Mesodermal cell (in vitro differentiated cells): ENCODE data around the gene SEC23B.
"Not testable (repeated sequence)": the region's sequence is repeated elsewhere in the genome, so short reads cannot be mapped to it uniquely, and the experiment has no call there.

Experiments used
- H3K27ac ChIP-seq: 2 replicates; pipeline ENCODE4 v1.7.0; 2013; ENCODE audit warnings: mild to moderate bottlenecking, low read depth, low read length, moderate library complexity; ENCODE audit not compliant: severe bottlenecking
- H3K36me3 ChIP-seq: 2 replicates; pipeline ENCODE4 v1.7.1; 2013; ENCODE audit warnings: mild to moderate bottlenecking, low read length, moderate library complexity; ENCODE audit not compliant: control insufficient read depth, insufficient read depth
- H3K4me1 ChIP-seq: one replicate; pipeline ENCODE4 v1.7.1; 2013; ENCODE audit warnings: mild to moderate bottlenecking, low read length; ENCODE audit not compliant: insufficient read depth, control insufficient read depth, poor library complexity, severe bottlenecking
- H3K4me3 ChIP-seq: 2 replicates; pipeline ENCODE4 v1.7.0; 2013; ENCODE audit warnings: low read length, control low read depth, mild to moderate bottlenecking; ENCODE audit not compliant: insufficient read depth, poor library complexity, severe bottlenecking; ENCODE audit errors: extremely low read depth
- H3K9me3 ChIP-seq: 2 replicates; pipeline ENCODE4 v1.7.1; 2013; ENCODE audit warnings: mild to moderate bottlenecking, low read length, moderate library complexity; ENCODE audit not compliant: control insufficient read depth
- WGBS, 2 experiments: methylation state at CpG; one replicate each; pipeline ENCODE4 v1.1.5; 2013; ENCODE audit warnings: missing lambda C conversion rate in 2 of 2; ENCODE audit not compliant: insufficient coverage in 2 of 2; 5-methylcytosine and 5-hydroxymethylcytosine counted together

SEC23B gene

DNA sequence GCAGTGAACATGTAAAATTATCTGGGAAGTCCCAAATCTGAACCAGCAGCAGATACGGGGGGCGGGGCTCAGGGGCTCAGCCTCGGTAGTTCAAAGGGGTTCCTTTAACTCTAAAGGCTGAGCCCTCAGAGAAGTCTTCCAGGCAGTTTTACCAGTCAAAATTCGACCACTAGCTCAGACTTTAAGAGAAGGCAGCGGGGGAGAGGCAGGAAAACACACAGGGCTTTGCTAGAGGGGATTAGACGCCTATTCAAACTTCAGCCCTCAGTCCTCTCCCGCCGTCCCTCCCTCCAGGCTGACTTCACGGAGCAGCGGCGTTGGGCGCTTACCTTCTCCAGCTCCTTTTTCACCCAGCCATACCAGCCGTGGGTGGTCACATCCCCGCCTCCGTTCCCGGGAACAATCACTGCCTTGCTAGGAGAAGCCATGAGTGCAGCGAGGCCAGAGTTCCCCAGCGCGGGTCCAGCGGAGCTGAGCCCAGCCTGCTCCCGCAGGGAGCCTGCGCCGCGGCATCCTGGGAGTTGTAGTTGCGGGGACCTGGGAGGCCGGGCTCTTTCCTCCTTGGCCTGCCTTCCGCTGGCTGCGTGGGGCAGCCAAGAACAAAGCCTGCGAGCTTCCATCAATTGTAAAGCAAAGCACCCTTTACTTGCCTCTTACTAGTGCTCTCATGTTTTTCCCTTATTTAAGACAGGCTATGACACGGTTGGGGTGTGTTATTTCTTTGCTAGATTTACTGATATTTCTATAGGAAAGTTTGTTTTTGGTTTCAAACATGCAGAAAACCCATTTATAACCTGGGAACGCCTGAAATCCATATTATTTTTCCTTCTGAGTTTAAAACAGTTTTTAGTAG is 10.8 kb upstream of the SEC23B start, which contains the start of gene RBBP9:
TSS of gene RBBP9 (minus strand) at position 486 of the 853 bp plus-strand sequence. CDS start at position 428, 58 bp downstream.
- Histone ChIP-seq H3K4me3 (peak within 1 kb of the TSS; percentile 94), H3K4me1 (peaks cover 7% of the 10 kb centered on the region), H3K27ac (peak within 1 kb of the TSS; percentile 37), H3K36me3 (peaks cover 15% of the 10 kb centered on the region), H3K9me3 (no peaks in the 10 kb centered on the region)
- 1 to 5% methylated on average over 19 to 27 of the region's 31 CpGs for WGBS, 2 experiments

DNA sequence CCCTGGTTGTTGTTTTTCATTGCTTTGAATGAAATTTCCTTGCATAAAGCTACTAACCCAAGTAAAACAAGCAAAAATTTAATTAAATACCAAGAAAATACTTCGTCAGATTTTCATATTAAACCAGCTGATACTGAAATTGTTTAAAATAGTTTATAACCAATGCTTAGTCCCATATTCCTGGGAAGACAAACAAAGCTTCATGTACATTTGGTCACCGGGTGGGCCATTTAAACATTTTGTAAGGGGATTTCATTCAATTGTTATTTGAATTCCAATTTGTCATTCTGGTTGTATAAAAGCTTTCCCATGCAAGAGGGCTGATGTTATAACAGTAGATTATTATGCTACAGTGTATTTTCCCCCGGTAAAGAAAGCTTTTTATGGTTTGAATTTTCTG is 10.1 kb upstream of the SEC23B start:
- WGBS, 2 experiments: 83% methylated on average over 1 of the region's 3 CpGs; no CpG with 5 or more reads in 1 of the 2 experiments
- Histone ChIP-seq H3K27ac (no peak overlapping the region), H3K36me3 (peaks cover 15% of the 10 kb centered on the region), H3K9me3 (no peaks in the 10 kb centered on the region), H3K4me3 (peak overlapping the region; percentile 94), H3K4me1 (peaks cover 7% of the 10 kb centered on the region)

DNA sequence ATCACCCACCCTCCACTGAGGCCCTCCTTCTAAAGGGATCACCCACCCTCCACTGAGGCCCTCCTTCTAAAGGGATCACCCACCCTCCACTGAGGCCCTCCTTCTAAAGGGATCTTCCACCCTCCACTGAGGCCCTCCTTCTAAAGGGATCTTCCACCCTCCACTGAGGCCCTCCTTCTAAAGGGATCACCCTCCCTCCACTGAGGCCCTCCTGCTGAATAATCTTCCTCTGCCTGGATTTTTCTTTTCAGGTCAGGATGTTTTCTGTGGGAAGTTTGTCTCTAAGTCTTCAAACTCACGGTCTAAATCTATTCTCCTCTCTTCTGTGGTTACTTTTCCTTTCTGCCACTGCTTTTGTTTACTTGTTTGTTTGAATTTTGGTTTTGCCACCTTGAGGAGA is 6.1 kb upstream of the SEC23B start:
- H3K36me3 ChIP-seq, H3K27ac ChIP-seq, H3K9me3 ChIP-seq, H3K4me1 ChIP-seq, H3K4me3 ChIP-seq: not testable (repeated sequence)
- WGBS, 2 experiments: no CpG with 5 or more reads among the region's 1 CpG

DNA sequence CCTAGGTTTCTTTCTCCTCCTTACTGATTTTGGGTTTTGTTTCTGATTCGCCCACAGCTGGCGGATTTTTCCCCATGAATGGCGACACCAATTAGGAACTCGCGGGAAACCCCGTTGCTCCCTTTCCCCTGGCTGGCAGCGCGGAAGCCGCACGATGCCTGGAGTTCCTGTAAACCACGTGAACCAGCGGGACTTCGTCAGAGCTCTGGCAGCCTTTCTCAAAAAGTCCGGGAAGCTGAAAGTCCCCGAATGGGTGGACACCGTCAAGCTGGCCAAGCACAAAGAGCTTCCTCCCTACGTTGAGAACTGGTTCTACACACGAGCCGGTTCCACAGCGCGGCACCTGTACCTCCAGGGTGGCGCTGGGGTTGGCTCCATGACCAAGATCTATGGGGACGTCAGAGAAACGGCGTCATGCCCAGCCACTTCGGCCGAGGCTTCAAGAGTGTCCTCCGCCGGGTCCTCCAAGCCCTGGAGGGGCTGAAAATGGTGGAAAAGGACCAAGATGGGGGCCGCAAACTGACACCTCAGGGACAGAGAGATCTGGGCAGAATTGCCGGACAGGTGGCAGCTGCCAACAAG is 3.2 kb upstream of the SEC23B start:
- Histone ChIP-seq H3K36me3 (peaks cover 4% of the 10 kb centered on the region), H3K4me1 (no peaks in the 10 kb centered on the region), H3K27ac (no peak overlapping the region), H3K9me3 (no peaks in the 10 kb centered on the region), H3K4me3 (no peak overlapping the region)
- 84 to 90% methylated on average over 28 to 31 of the region's 31 CpGs for WGBS, 2 experiments

DNA sequence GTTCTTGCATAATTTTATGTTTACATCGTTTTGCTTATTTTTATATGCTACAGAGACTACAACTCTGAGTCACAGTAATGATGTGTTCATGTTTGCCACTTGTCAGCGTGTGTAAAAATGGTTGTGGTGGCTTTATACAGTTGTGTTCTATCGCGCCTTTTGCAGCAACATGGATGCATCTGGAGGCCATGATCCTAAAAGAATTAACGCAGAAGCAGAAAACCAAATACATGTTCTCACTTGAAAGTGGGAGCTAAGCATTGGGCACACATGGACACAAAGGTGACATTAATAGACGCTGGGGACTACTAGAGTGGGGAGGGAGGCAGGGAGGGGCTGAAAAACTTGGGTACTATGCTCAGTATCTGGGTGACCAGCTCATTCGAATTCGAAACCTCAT is 996 bp upstream of the SEC23B start:
- WGBS, 2 experiments: 71 to 81% methylated on average over 5 to 7 of the region's 8 CpGs
- Histone ChIP-seq H3K9me3 (no peaks in the 10 kb centered on the region), H3K4me1 (no peaks in the 10 kb centered on the region), H3K36me3 (peaks cover 24% of the 10 kb centered on the region), H3K27ac (peak overlapping the region; percentile 96), H3K4me3 (peak overlapping the region; percentile 73)

DNA sequence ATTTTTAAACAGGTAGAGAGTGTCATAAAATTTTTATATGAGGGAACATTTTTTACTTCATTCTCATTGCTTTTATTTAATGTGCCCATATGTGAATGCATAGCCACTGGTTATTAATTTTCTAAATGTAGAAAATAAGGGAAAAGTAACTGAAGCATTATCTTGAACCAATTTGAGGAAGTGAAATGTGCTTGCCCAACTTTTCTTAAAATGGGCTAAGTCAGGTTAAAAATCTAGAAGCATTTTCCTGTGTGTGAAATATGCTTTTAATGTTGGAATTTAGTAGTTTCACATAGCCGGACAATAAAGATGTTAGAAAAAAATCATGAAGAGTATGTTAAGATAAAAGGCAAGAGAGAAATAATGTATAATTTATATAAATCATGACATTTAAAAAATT is 3.8 kb downstream of the SEC23B start:
- H3K36me3 ChIP-seq: peaks cover 65% of the 10 kb centered on the region
- no peak overlapping the region for H3K27ac ChIP-seq
- no peaks in the 10 kb centered on the region for H3K9me3 ChIP-seq
- H3K4me1 ChIP-seq: no peaks in the 10 kb centered on the region
- WGBS, 2 experiments: no CpG with 5 or more reads among the region's 1 CpG
- no peak overlapping the region for H3K4me3 ChIP-seq

DNA sequence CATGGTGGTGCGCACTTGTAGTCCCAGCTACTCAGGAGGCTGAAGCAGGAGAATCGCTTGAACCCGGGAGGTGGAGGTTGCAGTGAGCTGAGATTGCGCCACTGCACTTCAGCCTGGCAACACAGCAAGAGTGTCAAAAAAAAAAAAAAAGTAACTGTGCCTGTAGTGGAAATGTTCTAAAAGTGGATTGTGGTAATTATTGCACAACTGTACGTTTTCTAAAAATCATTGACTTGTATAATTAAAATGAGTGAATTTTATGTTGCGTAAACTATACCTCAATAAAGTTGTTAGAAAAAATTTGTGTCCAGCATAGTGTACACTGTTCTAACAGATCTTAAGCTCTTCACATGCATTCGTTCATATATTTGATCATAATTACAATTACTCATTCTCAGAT is 5.5 kb downstream of the SEC23B start:
- H3K27ac ChIP-seq: no peak overlapping the region
- H3K4me1 ChIP-seq: no peaks in the 10 kb centered on the region
- 89 to 94% methylated on average over 4 of the region's 7 CpGs for WGBS, 2 experiments
- H3K4me3 ChIP-seq: no peak overlapping the region
- H3K36me3 ChIP-seq: peaks cover 76% of the 10 kb centered on the region
- no peaks in the 10 kb centered on the region for H3K9me3 ChIP-seq

DNA sequence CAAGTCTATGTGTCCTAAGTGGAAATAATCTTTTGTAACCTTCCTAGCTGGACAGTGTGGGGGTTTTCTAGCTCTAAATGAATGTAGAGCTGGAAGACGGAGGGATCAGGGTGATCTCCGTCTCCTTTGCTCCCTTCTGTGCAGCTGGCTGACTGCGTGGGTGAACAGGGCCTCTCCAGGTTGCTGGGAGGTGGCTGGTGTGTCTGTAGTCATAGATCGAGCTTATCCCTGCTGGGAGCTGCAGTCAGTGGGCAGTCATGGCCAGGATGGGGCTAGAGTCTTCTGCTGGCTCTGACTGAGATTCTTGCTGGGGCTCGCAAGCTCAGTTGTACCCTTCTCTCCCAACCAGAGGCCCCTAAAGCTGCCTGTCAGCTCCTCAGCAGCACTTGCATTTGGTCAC is 6.4 kb downstream of the SEC23B start:
- peaks cover 79% of the 10 kb centered on the region for H3K36me3 ChIP-seq
- no peaks in the 10 kb centered on the region for H3K9me3 ChIP-seq
- no peak overlapping the region for H3K27ac ChIP-seq
- 92 to 95% methylated on average over 5 of the region's 5 CpGs for WGBS, 2 experiments
- H3K4me1 ChIP-seq: no peaks in the 10 kb centered on the region
- H3K4me3 ChIP-seq: no peak overlapping the region

DNA sequence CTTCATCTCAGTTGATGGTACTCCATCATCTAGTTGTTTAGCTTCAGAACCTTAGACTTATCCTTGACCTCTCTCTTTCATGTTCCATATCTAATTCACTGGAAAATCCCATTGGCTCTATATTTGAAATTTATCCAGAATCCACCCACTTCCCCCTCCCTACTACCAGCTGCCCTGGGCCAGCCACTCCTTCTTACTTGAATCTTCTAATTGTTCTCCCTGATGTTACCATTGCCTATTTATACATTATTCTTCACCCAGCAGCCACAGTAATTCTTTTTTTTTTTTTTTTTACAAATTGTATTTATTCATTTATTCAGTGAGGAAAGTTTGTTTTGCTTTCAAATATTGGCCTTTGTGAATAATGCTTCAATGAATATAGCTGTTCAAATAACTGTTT is 8.2 kb downstream of the SEC23B start:
- H3K27ac ChIP-seq: no peak overlapping the region
- H3K9me3 ChIP-seq: no peaks in the 10 kb centered on the region
- no peak overlapping the region for H3K4me3 ChIP-seq
- H3K4me1 ChIP-seq: no peaks in the 10 kb centered on the region
- H3K36me3 ChIP-seq: peaks cover 75% of the 10 kb centered on the region

DNA sequence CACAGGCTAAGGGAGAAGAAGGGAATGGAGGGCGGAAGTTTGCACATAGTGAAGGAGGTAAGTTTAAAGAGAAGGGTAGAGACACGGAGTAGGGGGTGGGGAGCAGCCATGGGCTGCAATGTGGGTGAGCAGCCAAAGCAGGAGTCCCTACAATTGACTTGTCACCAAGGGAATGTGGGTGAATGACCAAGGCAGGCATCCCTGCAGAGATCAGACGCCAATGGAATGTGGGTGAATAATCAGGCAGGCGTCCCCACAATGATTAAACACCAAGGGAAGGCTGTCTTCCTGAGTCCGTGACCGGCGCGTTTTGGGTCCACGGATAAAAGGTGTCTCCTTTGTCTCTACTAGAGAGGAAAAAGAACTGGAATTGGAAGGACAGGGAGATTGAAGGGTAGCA is 14.3 kb downstream of the SEC23B start:
- not testable (repeated sequence) for H3K27ac ChIP-seq, H3K9me3 ChIP-seq, H3K4me3 ChIP-seq, H3K4me1 ChIP-seq
- 93 to 98% methylated on average over 7 to 9 of the region's 9 CpGs for WGBS, 2 experiments
- H3K36me3 ChIP-seq: peaks cover 67% of the 10 kb centered on the region

DNA sequence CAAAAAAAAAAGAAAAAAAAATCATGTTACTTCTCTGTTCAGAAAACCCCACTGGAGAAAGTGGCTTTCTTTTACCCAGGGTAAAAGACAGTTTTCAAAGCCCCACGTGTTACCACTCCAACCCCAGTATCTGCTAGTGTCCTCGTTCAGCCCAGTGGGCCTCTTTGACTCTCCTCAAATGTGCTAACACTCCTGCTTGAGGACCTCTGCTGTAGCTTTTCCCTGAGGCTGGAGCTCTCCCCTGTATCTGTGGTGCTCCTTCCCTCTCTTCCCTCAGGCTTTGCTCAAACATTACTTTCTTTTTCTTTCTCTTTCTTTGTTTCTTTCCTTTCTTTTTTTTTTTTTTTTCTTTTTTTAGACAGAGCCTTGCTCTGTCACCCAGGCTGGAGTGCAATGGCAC is 15.3 kb downstream of the SEC23B start:
- Histone ChIP-seq H3K9me3 (no peaks in the 10 kb centered on the region), H3K36me3 (peaks cover 71% of the 10 kb centered on the region), H3K4me1 (peaks cover 5% of the 10 kb centered on the region), H3K27ac (no peak overlapping the region), H3K4me3 (no peak overlapping the region)
- WGBS, 2 experiments: 96 to 100% methylated on average over 2 of the region's 2 CpGs
